KMS-11 (cell line): ENCODE measurements around the gene SDC1.

ENCODE experiments used
- H2AFZ ChIP-seq: fragments of 200-600 bp; sonication (generic); 2 replicates; pipeline ENCODE4 v1.6.1; 2016; ENCODE audit warnings: antibody characterized with exemption, mixed run types, low read depth
- H3K27ac ChIP-seq: fragments of 200-600 bp; sonication (generic); 2 replicates; pipeline ENCODE4 v1.6.1; 2016; ENCODE audit warnings: mild to moderate bottlenecking, mixed run types
- H3K27me3 ChIP-seq: fragments of 200-600 bp; sonication (generic); 2 replicates; pipeline ENCODE4 v1.6.1; 2017; ENCODE audit warnings: mild to moderate bottlenecking, low read depth, mixed run types, moderate library complexity; ENCODE audit not compliant: insufficient read depth
- H3K36me3 ChIP-seq: fragments of 200-600 bp; sonication (generic); 2 replicates; pipeline ENCODE4 v1.6.1; 2017; ENCODE audit warnings: mild to moderate bottlenecking, mixed run types; ENCODE audit not compliant: insufficient read depth
- H3K4me1 ChIP-seq: fragments of 200-600 bp; sonication (generic); 2 replicates; pipeline ENCODE4 v1.6.1; 2016; ENCODE audit warnings: mild to moderate bottlenecking, low read depth, mixed run types; ENCODE audit not compliant: poor library complexity, severe bottlenecking
- H3K4me2 ChIP-seq: fragments of 200-600 bp; sonication (generic); 2 replicates; pipeline ENCODE4 v1.7.0; 2016; ENCODE audit warnings: mild to moderate bottlenecking, mixed run types
- H3K4me3 ChIP-seq: fragments of 200-600 bp; sonication (generic); IDR thresholded peaks from 2 replicates; pipeline ENCODE4 v1.6.1; 2017; ENCODE audit warnings: low read depth, low read length, mixed read lengths; ENCODE audit not compliant: insufficient read depth
- H3K79me2 ChIP-seq: fragments of 200-600 bp; sonication (generic); 2 replicates; pipeline ENCODE4 v1.6.1; 2016; ENCODE audit warnings: low read depth, mixed run types; ENCODE audit not compliant: insufficient read depth
- H3K9ac ChIP-seq: fragments of 200-600 bp; sonication (generic); 2 replicates; pipeline ENCODE4 v1.6.1; 2016; ENCODE audit warnings: mild to moderate bottlenecking, mixed run types
- H4K20me1 ChIP-seq: fragments of 200-600 bp; sonication (generic); 2 replicates; pipeline ENCODE4 v1.6.1; 2016; ENCODE audit warnings: mild to moderate bottlenecking, mixed run types; ENCODE audit not compliant: insufficient read depth
- TF ChIP-seq, protein P1 (sequence below): fragments of 200-600 bp; sonication (generic); conservative IDR thresholded peaks from 2 replicates; pipeline ENCODE4 v1.6.1; 2017; ENCODE audit warnings: low read depth, mild to moderate bottlenecking, antibody characterized with exemption, low read length, moderate library complexity, mixed read lengths

Gene SDC1

DNA sequence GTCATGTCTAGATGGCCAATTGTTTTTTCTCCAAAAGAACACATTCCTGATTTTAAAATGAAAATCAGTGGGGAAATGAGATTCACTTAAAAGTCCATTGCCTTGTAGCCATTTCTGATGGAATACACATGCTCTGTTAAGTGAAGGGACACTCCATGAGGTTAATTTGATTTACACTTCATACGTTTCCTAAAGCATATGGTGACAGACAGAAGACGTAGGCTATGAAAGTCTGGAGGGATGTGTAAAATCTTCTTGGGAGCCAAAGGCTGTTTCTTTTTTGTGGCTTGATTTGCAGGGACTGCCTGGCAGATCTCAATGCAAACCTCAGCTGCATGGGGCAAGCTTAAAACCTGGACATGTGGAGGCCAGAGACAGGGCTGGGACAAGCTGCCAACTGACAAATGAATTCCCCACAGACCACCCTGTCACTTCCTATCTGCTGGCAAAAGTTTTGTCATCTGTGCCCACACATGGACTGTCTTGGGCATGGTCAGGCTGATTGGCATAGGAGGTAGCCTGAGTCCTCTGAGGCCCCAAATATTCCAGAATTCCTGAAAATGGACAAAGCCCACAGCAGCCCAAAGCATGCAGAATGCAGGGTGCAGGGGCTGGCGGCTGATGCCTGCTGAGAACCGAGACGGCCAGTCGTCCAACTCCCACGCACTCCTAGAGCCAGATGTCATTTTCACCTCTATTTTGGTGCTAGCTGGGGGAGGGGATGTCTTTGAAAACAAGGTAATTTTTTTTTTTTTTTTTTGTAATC lies 73.9 kb downstream of the SDC1 start:
- H3K79me2 ChIP-seq: no peaks in the 10 kb centered on the region
- no peak overlapping the region for H3K27ac ChIP-seq
- no peak overlapping the region for H3K4me2 ChIP-seq
- H2AFZ ChIP-seq: no peak overlapping the region
- H3K4me1 ChIP-seq: no peaks in the 10 kb centered on the region
- TF ChIP-seq, protein P1, sequence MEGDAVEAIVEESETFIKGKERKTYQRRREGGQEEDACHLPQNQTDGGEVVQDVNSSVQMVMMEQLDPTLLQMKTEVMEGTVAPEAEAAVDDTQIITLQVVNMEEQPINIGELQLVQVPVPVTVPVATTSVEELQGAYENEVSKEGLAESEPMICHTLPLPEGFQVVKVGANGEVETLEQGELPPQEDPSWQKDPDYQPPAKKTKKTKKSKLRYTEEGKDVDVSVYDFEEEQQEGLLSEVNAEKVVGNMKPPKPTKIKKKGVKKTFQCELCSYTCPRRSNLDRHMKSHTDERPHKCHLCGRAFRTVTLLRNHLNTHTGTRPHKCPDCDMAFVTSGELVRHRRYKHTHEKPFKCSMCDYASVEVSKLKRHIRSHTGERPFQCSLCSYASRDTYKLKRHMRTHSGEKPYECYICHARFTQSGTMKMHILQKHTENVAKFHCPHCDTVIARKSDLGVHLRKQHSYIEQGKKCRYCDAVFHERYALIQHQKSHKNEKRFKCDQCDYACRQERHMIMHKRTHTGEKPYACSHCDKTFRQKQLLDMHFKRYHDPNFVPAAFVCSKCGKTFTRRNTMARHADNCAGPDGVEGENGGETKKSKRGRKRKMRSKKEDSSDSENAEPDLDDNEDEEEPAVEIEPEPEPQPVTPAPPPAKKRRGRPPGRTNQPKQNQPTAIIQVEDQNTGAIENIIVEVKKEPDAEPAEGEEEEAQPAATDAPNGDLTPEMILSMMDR: no peak
- no peaks in the 10 kb centered on the region for H3K36me3 ChIP-seq
- no peaks in the 10 kb centered on the region for H3K27me3 ChIP-seq
- H3K9ac ChIP-seq: no peak overlapping the region
- H4K20me1 ChIP-seq: no peaks in the 10 kb centered on the region
- no peak overlapping the region for H3K4me3 ChIP-seq
